Measurements from ENCODE around the gene ZNF431. TPM values are rescaled to one million over a fixed set of nuclear protein-coding genes. Genes with fewer than 3 reads are reported as not detected.

Gene ZNF431
- total and polyA plus RNA-seq, 2 donors (not counting 1 experiment from before 2014, with no cell fraction given): 3.7 to 4.3 TPM

DNA sequence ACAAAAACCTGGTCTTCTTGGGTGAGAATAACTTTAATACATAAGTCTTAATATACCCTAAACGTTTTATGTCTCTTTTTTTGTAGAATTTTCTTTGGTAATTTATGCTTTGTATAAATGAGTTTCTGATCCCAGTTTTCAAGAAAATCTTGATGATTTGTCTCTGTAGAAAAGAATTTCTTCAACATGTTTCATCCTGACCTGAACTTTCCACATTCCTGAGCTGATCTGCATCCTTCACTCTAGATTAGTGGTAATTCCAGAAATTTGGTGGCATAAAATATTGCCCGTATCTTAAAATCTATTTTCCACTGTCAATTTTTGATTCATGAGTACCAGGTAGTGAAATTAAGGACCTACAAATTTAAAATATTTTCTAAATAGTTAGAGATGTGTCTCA, 43.5 kb upstream of the ZNF431 start:
- no peaks in the 10 kb centered on the region for H3K4me1 ChIP-seq (ENCODE audit: control insufficient read depth, extremely low read depth, insufficient read depth, low read length)
- no peaks in the 10 kb centered on the region for H3K27me3 ChIP-seq (ENCODE audit: control insufficient read depth, insufficient read depth, low read length)
- no peak overlapping the region for H3K4me2 ChIP-seq (ENCODE audit: extremely low read depth, insufficient read depth, low read length)
- no peak overlapping the region for H3K4me3 ChIP-seq (replicated peaks in 1 of 4; ENCODE audit: control extremely low read depth in 1 of 4, insufficient read depth in 1 of 4, low read depth in 3 of 4, low read length in 4 of 4)
- no peak overlapping the region for H3K9ac ChIP-seq (ENCODE audit: insufficient read depth, low read length)
- TF ChIP-seq, protein P1, sequence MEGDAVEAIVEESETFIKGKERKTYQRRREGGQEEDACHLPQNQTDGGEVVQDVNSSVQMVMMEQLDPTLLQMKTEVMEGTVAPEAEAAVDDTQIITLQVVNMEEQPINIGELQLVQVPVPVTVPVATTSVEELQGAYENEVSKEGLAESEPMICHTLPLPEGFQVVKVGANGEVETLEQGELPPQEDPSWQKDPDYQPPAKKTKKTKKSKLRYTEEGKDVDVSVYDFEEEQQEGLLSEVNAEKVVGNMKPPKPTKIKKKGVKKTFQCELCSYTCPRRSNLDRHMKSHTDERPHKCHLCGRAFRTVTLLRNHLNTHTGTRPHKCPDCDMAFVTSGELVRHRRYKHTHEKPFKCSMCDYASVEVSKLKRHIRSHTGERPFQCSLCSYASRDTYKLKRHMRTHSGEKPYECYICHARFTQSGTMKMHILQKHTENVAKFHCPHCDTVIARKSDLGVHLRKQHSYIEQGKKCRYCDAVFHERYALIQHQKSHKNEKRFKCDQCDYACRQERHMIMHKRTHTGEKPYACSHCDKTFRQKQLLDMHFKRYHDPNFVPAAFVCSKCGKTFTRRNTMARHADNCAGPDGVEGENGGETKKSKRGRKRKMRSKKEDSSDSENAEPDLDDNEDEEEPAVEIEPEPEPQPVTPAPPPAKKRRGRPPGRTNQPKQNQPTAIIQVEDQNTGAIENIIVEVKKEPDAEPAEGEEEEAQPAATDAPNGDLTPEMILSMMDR (conservative IDR thresholded peaks at IDR 0.05 in 1 of 2, IDR thresholded peaks at IDR 0.05 in 1 of 2; ENCODE audit: low read depth in 1 of 2, low read length in 2 of 2): no peak
- TF ChIP-seq EZH2 (IDR thresholded peaks at IDR 0.05; ENCODE audit: low read length, missing control alignments): no peak
- no peaks in the 10 kb centered on the region for H4K20me1 ChIP-seq (ENCODE audit: control insufficient read depth, extremely low read depth, insufficient read depth, low read length)
- H3K36me3 ChIP-seq (ENCODE audit: control insufficient read depth, insufficient read depth, low read length): no peaks in the 10 kb centered on the region
- DNase-seq (ENCODE audit: low read depth in 2 of 2): no peak
- no peak overlapping the region for H3K27ac ChIP-seq (ENCODE audit: insufficient read depth, low read length)
- H2AFZ ChIP-seq (ENCODE audit: low read length): no peak overlapping the region
- H3K9me3 ChIP-seq (ENCODE audit: control insufficient read depth, insufficient read depth, low read depth, low read length): no peaks in the 10 kb centered on the region
- no peaks in the 10 kb centered on the region for H3K79me2 ChIP-seq (ENCODE audit: control insufficient read depth, insufficient read depth, low read length)

- no peaks in the 10 kb centered on the region for H3K9me3 ChIP-seq (ENCODE audit: control insufficient read depth, insufficient read depth, low read depth, low read length)
- H3K27ac ChIP-seq (ENCODE audit: insufficient read depth, low read length): no peak overlapping the region
- H3K9ac ChIP-seq (ENCODE audit: insufficient read depth, low read length): no peak overlapping the region
- TF ChIP-seq, protein P1 (conservative IDR thresholded peaks at IDR 0.05 in 1 of 2, IDR thresholded peaks at IDR 0.05 in 1 of 2; ENCODE audit: low read depth in 1 of 2, low read length in 2 of 2): no peak
- no peak for TF ChIP-seq EZH2 (IDR thresholded peaks at IDR 0.05; ENCODE audit: low read length, missing control alignments)
- H2AFZ ChIP-seq (ENCODE audit: low read length): no peak overlapping the region
- DNase-seq (ENCODE audit: low read depth in 2 of 2): peak in 1 of 2 donors; percentile 32
- no peaks in the 10 kb centered on the region for H3K4me1 ChIP-seq (ENCODE audit: control insufficient read depth, extremely low read depth, insufficient read depth, low read length)
- no peaks in the 10 kb centered on the region for H3K27me3 ChIP-seq (ENCODE audit: control insufficient read depth, insufficient read depth, low read length)
- no peaks in the 10 kb centered on the region for H4K20me1 ChIP-seq (ENCODE audit: control insufficient read depth, extremely low read depth, insufficient read depth, low read length)
- no peaks in the 10 kb centered on the region for H3K36me3 ChIP-seq (ENCODE audit: control insufficient read depth, insufficient read depth, low read length)
- no peak overlapping the region for H3K4me3 ChIP-seq (replicated peaks in 1 of 4; ENCODE audit: control extremely low read depth in 1 of 4, insufficient read depth in 1 of 4, low read depth in 3 of 4, low read length in 4 of 4)
- H3K79me2 ChIP-seq (ENCODE audit: control insufficient read depth, insufficient read depth, low read length): no peaks in the 10 kb centered on the region
- no peak overlapping the region for H3K4me2 ChIP-seq (ENCODE audit: extremely low read depth, insufficient read depth, low read length)
Observed at GRCh38 chr19:21101521-21102242, 40.2 kb upstream of the ZNF431 start.

DNA sequence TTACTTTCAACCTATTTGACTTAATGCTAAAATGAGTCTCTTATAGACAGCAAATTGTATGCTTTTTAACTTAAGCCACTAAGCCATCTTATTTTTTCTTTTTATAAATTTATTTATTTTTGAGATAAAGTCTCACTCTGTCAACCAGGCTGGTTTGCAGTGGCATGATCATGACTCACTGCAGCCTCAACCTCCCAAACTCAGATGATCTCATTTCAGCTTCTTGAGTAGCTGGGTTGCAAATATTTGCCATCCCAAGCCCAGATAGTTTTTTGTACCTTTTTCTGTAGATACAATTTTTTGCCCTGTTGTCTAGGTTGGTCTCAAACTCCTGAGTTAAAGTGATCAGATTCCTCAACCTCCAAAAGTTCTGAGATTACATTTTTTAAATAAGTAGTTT, 32.7 kb upstream of the ZNF431 start:
- H2AFZ ChIP-seq (ENCODE audit: low read length): no peak overlapping the region
- no peak overlapping the region for H3K27ac ChIP-seq (ENCODE audit: insufficient read depth, low read length)
- no peaks in the 10 kb centered on the region for H3K4me1 ChIP-seq (ENCODE audit: control insufficient read depth, extremely low read depth, insufficient read depth, low read length)
- H3K4me2 ChIP-seq (ENCODE audit: extremely low read depth, insufficient read depth, low read length): no peak overlapping the region
- H3K27me3 ChIP-seq (ENCODE audit: control insufficient read depth, insufficient read depth, low read length): no peaks in the 10 kb centered on the region
- TF ChIP-seq, protein P1 (conservative IDR thresholded peaks at IDR 0.05 in 1 of 2, IDR thresholded peaks at IDR 0.05 in 1 of 2; ENCODE audit: low read depth in 1 of 2, low read length in 2 of 2): no peak
- no peak for TF ChIP-seq EZH2 (IDR thresholded peaks at IDR 0.05; ENCODE audit: low read length, missing control alignments)
- no peaks in the 10 kb centered on the region for H4K20me1 ChIP-seq (ENCODE audit: control insufficient read depth, extremely low read depth, insufficient read depth, low read length)
- H3K36me3 ChIP-seq (ENCODE audit: control insufficient read depth, insufficient read depth, low read length): no peaks in the 10 kb centered on the region
- H3K9me3 ChIP-seq (ENCODE audit: control insufficient read depth, insufficient read depth, low read depth, low read length): no peaks in the 10 kb centered on the region
- no peaks in the 10 kb centered on the region for H3K79me2 ChIP-seq (ENCODE audit: control insufficient read depth, insufficient read depth, low read length)
- DNase-seq (ENCODE audit: low read depth in 2 of 2): peak; percentile 8 to 63
- H3K9ac ChIP-seq (ENCODE audit: insufficient read depth, low read length): no peak overlapping the region
- no peak overlapping the region for H3K4me3 ChIP-seq (replicated peaks in 1 of 4; ENCODE audit: control extremely low read depth in 1 of 4, insufficient read depth in 1 of 4, low read depth in 3 of 4, low read length in 4 of 4)

Measured in fibroblast of lung (primary cell).